Suprapubic skin (tissue), 4 donors: ENCODE results near the gene ACVR1. TPM values are rescaled to one million over a fixed set of nuclear protein-coding genes. Genes with fewer than 3 reads are reported as not detected.
"Not testable (repeated sequence)": the region's sequence is repeated elsewhere in the genome, so short reads cannot be mapped to it uniquely, and the experiment has no call there.

Experiments
- DNase-seq, 2 donors: peaks; one replicate each; pipeline ENCODE4 v3.0.0-alpha.2; 2019; ENCODE audit warnings: low spot score in 2 of 2
- H3K27ac ChIP-seq: fragments of 200-600 bp; sonication (generic); one replicate; pipeline ENCODE4 v1.5.1; 2019
- H3K27me3 ChIP-seq: fragments of 200-600 bp; sonication (generic); one replicate; pipeline ENCODE4 v1.5.1; 2019
- H3K36me3 ChIP-seq: fragments of 200-600 bp; sonication (generic); one replicate; pipeline ENCODE4 v1.5.1; 2019
- H3K4me1 ChIP-seq: fragments of 200-600 bp; sonication (generic); one replicate; pipeline ENCODE4 v1.5.1; 2019
- H3K4me3 ChIP-seq: fragments of 200-600 bp; sonication (generic); one replicate; pipeline ENCODE4 v1.5.1; 2019; ENCODE audit warnings: mild to moderate bottlenecking
- H3K9me3 ChIP-seq: fragments of 200-600 bp; sonication (generic); one replicate; pipeline ENCODE4 v1.5.1; 2019
- EP300 ChIP-seq: sonication (generic); formaldehyde crosslinking; IDR thresholded peaks from one replicate; pipeline ENCODE4 v1.6.1; 2017; ENCODE audit warnings: antibody characterized with exemption
- POLR2A ChIP-seq, 2 donors: fragments of 450-650 bp; IDR thresholded peaks; one replicate each; pipeline ENCODE4 v1.6.1; 2017; ENCODE audit warnings: antibody characterized with exemption in 2 of 2, mild to moderate bottlenecking in 2 of 2, moderate library complexity in 2 of 2
- POLR2AphosphoS5 ChIP-seq, 3 donors: sonication (generic); formaldehyde crosslinking; IDR thresholded peaks; one replicate each; pipeline ENCODE4 v1.6.1; 2017; ENCODE audit warnings: antibody characterized with exemption in 3 of 3
- WGBS: methylation state at CpG from one replicate; pipeline ENCODE4 v1.1.5; 2018; 5-methylcytosine and 5-hydroxymethylcytosine counted together
- total RNA-seq, 4 donors: library from RNA; depleted of rRNA; stranded (reverse); fragments of >200 nt; gene quantifications; one replicate each; pipeline ENCODE4 v1.1.0, GENCODE V29; 2016
- TF ChIP-seq, protein P1 (sequence below), 2 donors: fragments of 200-600 bp in 1 of 2; fragments of 450-650 bp in 1 of 2; sonication (generic) in 1 of 2; IDR thresholded peaks; one replicate each; pipeline ENCODE4 v1.5.1; 2016 to 2019; ENCODE audit warnings: antibody characterized with exemption in 2 of 2, mild to moderate bottlenecking in 1 of 2, moderate library complexity in 1 of 2

Gene ACVR1
- total RNA-seq, 4 donors from 2014 or later: 17.5 to 20.6 (median 18.5) TPM

DNA sequence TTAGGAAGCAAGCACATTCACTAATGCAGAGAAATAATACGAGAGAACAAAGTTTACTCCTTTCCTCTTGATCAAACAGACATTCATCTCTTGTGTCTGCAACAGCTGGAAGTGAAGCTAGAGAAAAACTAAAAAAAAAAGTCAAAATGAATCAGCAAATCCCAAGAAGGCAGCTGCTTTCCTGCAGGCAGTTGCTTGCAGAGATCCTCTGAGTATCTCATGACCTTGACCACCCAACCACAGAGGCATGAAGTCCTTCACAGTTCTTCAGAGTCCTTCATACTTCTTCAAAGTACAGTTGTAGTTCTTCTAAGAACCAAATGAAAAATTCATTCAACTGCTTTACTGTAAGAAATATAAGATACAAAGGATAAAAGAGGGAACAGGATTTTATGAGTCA, 150.3 kb downstream of the ACVR1 start:
- Histone ChIP-seq H3K36me3 (peaks cover 7% of the 10 kb centered on the region), H3K4me1 (no peaks in the 10 kb centered on the region)
- 88% methylated on average over 1 of the region's 1 CpG for WGBS

DNA sequence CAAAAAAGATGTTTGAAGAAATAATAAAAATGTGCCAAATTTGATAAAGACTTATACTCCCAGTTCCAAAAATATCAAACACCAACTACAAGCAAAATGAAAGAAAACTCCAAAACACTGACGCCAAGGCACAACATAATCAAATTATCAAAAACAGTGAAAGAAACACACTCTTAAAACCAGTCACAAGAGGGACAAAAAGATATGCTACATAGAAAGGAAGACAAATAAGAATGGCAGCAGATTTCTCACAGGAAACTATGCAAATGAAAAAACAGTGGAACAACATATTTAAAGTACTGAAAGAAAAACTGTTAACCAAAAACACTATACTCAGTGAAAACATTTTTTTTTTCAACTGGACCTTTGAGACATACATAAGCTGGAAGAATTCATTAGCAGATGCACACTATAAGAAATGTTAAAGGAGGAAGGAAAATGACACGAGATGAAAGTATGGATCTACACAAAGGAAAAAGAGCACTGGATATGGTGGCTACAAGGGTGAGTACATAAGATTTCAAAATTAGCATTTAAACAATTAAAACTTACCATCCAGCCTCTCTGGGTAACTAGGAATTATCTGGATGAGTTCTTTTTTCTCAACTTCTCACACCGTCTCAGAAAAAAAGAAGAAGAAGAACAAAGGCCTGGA, 153.4 kb downstream of the ACVR1 start:
- Histone ChIP-seq H3K27me3 (no peaks in the 10 kb centered on the region), H3K9me3 (peaks cover 5% of the 10 kb centered on the region), H3K4me1 (no peaks in the 10 kb centered on the region), H3K27ac (no peak overlapping the region), H3K36me3 (peaks cover 12% of the 10 kb centered on the region), H3K4me3 (no peak overlapping the region)
- no peak for TF ChIP-seq POLR2A (IDR thresholded peaks at IDR 0.05)
- TF ChIP-seq POLR2AphosphoS5 (IDR thresholded peaks at IDR 0.05): no peak
- TF ChIP-seq EP300: no peak
- TF ChIP-seq, protein P1, sequence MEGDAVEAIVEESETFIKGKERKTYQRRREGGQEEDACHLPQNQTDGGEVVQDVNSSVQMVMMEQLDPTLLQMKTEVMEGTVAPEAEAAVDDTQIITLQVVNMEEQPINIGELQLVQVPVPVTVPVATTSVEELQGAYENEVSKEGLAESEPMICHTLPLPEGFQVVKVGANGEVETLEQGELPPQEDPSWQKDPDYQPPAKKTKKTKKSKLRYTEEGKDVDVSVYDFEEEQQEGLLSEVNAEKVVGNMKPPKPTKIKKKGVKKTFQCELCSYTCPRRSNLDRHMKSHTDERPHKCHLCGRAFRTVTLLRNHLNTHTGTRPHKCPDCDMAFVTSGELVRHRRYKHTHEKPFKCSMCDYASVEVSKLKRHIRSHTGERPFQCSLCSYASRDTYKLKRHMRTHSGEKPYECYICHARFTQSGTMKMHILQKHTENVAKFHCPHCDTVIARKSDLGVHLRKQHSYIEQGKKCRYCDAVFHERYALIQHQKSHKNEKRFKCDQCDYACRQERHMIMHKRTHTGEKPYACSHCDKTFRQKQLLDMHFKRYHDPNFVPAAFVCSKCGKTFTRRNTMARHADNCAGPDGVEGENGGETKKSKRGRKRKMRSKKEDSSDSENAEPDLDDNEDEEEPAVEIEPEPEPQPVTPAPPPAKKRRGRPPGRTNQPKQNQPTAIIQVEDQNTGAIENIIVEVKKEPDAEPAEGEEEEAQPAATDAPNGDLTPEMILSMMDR (IDR thresholded peaks at IDR 0.05): no peak
- no peak for DNase-seq
- 98% methylated on average over 3 of the region's 3 CpGs for WGBS

More for the DNA sequence above, 150.3 kb downstream of the ACVR1 start:
- TF ChIP-seq POLR2A (IDR thresholded peaks at IDR 0.05) (no peak), EP300 (no peak), POLR2AphosphoS5 (IDR thresholded peaks at IDR 0.05) (no peak)
- TF ChIP-seq, protein P1 (IDR thresholded peaks at IDR 0.05): no peak
- no peak for DNase-seq
- H3K9me3 ChIP-seq: peaks cover 5% of the 10 kb centered on the region
- H3K4me3 ChIP-seq: no peak overlapping the region
- H3K27ac ChIP-seq: no peak overlapping the region
- no peaks in the 10 kb centered on the region for H3K27me3 ChIP-seq

DNA sequence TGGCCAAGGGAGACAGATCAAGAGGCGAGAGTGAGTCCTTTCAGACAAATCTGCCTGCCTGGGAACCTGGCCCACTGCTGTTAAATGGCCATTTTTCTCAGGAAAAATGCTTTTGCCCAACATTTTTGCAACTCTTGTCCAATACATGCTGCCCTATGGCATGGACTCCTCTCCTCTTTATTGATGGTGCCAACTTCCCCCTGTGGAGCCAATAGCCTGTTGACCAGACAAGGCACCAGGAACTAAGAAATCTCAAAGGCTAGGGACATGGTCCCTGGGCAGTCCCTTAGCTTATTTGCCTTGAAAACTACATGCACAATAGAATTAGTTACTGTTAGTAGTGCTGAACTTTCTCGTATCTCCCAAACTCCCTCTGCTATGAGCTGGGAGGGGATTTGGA, 155.6 kb downstream of the ACVR1 start:
- Histone ChIP-seq H3K9me3 (peaks cover 5% of the 10 kb centered on the region), H3K4me1 (no peaks in the 10 kb centered on the region), H3K4me3 (no peak overlapping the region), H3K27me3 (no peaks in the 10 kb centered on the region), H3K36me3 (peaks cover 12% of the 10 kb centered on the region), H3K27ac (no peak overlapping the region)
- no peak for DNase-seq
- WGBS: 98% methylated on average over 2 of the region's 2 CpGs
- no peak for TF ChIP-seq POLR2AphosphoS5 (IDR thresholded peaks at IDR 0.05)
- TF ChIP-seq, protein P1 (IDR thresholded peaks at IDR 0.05): no peak
- TF ChIP-seq EP300: no peak
- no peak for TF ChIP-seq POLR2A (IDR thresholded peaks at IDR 0.05)

DNA sequence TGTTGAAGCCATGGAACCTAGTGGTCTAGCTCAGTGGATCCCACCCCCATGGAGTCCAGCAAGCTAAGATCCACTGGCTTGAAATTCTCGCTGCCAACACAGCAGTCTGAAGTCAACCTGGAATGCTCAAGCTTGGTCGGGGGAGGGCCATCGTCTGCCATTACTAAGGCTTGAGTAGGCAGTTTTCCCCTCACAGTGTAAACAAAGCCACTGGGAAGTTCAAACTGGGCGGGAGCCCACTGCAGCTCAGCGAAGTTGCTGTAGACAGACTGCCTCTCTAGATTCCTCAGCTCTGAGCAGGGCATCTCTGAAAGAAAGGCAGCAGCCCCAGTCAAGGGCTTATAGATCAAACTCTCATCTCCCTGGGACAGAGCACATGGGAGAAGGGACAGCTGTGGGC, 171.5 kb downstream of the ACVR1 start:
- not testable (repeated sequence) for DNase-seq, H3K27ac ChIP-seq, H3K27me3 ChIP-seq, H3K36me3 ChIP-seq, H3K9me3 ChIP-seq, H3K4me1 ChIP-seq, H3K4me3 ChIP-seq
- no CpG with 5 or more reads among the region's 5 CpGs for WGBS

GRCh38 chr2:157704148-157704547, 172.0 kb downstream of the ACVR1 start:
- not testable (repeated sequence) for H3K36me3 ChIP-seq, H3K9me3 ChIP-seq, DNase-seq, H3K27me3 ChIP-seq, H3K4me3 ChIP-seq, H3K27ac ChIP-seq, H3K4me1 ChIP-seq
- 91% methylated on average over 6 of the region's 6 CpGs for WGBS

DNA sequence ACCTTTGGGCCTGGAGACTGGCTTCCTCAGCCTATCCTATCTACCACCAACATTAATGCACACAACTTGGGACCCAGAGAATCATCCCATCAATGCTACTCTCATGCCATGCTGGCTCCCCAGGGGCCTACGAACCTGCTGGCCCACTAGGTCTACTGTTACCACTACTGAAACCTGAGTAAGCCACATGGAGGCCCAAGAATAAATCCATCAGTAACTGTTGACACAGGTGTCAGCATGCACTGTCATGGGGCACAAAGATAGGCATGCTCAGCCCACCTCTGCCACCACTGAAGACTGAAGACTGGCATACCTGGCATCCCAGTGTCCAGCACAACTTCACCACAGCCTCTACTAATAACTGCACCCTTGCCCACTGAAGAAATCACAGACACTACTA, 176.3 kb downstream of the ACVR1 start:
- DNase-seq: no peak
- no peaks in the 10 kb centered on the region for H3K36me3 ChIP-seq
- H3K27ac ChIP-seq: no peak overlapping the region
- no peaks in the 10 kb centered on the region for H3K27me3 ChIP-seq
- H3K4me3 ChIP-seq: no peak overlapping the region
- H3K4me1 ChIP-seq: no peaks in the 10 kb centered on the region
- TF ChIP-seq, protein P1 (IDR thresholded peaks at IDR 0.05): no peak
- TF ChIP-seq POLR2A (IDR thresholded peaks at IDR 0.05) (no peak), EP300 (no peak), POLR2AphosphoS5 (IDR thresholded peaks at IDR 0.05) (no peak)
- peaks cover 2% of the 10 kb centered on the region for H3K9me3 ChIP-seq
- no CpG with 5 or more reads among the region's 1 CpG for WGBS
